ENCODE measurements around the gene FLOT2.

GRCh38 chr17:28864991-28865849 is 32.3 kb downstream of the FLOT2 start:
- no peak for TF ChIP-seq CTBP1 (IDR thresholded peaks at IDR 0.05; ENCODE audit: borderline replicate concordance)
- no peak for TF ChIP-seq HDGF (IDR thresholded peaks at IDR 0.05; ENCODE audit: borderline replicate concordance)
- no peak for TF ChIP-seq FOXM1 (IDR thresholded peaks at IDR 0.05; ENCODE audit: borderline replicate concordance)
- no peak for TF ChIP-seq TARDBP (IDR thresholded peaks at IDR 0.05)
- no peak for TF ChIP-seq ARNT (IDR thresholded peaks at IDR 0.05)
- no peak for TF ChIP-seq SP1 (IDR thresholded peaks at IDR 0.05)

All from HEK293T (cell line).